HG03175 (cell line): ENCODE data around the gene WHRN.

ENCODE experiments used
- ATAC-seq: cut with Tn5 transposase; IDR thresholded peaks from one replicate; pipeline ENCODE4 v1.9.1; 2021; ENCODE audit warnings: mild to moderate bottlenecking, moderate library complexity; ENCODE audit not compliant: unreplicated experiment

WHRN gene

DNA sequence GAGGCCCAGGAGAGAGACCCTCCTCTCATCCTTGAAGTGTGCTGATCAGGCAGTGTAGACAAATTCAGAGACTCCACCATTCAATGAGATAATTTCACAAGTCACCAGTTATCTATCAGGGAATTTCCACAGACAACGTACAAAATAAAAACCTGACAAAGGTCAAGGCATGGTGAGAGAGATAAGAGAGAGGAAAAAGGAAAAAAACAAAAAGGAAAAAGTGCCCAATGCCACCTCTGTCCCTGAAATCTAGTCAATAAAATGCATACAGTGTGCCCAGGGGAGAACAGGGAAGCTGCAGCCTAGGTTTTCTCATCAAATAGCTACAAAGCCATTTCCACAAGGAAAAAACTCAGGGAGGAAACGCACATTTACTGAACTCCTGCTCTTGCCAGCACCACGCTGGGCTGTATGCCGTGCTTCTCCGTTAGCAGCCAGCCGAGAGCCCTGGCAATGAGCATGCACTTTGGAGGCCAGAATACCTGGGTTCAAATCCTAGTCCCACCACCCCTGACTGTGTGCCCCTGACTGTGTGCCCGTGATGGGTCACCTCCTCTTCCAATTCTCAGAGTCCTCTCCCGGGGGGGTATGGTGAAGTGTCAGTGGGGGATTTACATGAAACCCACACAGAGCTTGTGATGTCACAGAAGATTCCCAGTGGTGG lies 11.6 kb downstream of the WHRN start:
- no peak for ATAC-seq

DNA sequence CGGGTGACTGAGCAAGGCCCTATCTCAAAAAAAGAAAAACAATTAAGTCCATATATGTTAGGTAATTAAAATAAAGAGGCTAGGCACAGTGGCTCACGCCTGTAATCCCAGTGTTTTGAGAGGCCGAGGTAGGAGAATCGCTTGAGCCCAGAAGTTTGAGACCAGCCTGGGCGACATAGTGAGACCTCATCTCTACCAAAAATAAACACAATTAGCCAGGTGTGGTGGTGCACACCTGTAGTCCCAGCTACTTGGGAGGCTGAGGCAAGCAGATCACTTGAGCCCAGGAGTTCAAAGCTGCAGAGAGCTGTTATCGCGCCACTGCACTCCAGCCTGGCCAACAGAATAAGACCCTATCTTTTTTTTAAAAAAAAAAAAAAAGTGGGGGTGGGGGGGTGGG lies 12.3 kb downstream of the WHRN start:
- ATAC-seq = no peak

DNA sequence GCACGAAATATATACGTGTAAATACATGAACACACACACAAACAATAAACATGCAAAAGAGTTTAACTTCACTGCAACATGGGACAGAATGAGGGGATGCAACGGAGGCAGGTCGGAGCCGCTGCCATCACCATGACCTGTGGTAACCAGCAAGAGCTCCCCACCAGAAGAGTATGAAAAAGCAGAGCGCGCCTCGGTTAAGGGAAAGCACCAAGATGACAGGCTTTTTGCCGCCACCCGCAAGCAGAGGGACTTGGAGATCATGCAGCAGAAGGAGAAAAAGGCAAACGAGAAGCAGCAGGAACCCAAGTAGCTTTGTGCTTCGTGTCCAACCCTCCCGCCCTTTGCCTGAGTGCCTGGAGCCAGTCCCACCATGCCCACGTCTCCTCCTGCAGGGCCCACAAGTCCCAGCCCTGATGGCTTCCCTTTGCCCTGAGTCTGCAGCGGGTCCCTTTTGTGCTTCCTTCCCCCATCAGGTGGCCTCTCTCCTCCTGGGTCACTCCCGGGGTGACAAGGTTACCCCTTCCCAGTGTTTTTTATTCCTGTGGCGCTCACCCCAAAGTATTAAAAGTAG lies 13.8 kb downstream of the WHRN start:
- ATAC-seq = no peak

DNA sequence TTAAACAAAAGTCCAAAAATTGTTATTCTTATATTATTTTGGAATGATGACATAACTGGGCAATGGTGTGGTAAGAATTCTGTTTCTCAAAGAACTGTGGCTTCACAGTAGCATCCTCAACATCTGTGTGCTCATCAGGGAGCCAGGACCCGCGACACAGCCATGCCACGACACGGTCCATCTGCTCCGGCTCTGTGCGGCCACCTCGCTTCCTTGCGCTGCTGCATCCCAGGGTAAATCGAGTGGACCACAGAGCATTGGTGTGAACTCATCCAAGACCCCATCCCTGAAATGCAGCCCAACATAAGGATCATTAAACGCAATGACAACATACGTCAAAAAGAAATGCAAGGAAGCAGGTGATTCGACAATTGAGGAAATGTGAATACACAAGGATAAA lies 15.3 kb downstream of the WHRN start:
- no peak for ATAC-seq

DNA sequence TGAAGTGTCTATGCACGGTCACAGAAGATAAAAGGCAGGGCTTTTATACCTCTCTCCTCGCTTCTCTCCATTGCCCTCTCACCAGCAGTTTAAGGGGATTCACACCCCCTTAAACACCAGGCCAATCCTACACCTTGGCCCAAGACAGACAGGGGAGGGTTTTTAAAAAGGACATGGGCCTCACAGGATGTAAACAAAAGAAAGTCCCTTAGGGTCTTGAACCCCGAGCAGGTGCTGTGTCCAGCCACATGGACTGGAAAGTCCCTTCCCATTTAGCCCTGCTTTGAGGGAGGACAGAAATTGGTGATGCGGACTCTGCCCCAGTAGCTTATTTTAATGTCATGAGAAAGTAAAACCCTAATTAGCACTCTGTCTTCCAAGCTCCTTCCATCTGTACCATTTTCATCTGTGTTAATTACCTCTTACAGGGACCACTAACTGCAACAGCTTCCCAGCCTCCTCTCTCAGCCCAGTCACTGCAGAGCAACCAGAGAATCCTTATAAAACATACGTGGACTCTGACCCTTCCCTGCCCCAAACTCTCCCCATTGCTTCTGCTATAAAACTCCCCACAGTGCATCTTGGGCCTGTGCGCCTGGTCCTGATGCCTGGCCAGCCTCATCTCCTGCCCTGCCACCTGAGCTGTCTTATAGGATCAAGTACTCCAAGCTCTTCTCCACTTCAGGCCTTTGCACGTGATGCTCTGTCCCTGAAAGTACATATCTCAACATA lies 16.7 kb downstream of the WHRN start:
- ATAC-seq = no peak

DNA sequence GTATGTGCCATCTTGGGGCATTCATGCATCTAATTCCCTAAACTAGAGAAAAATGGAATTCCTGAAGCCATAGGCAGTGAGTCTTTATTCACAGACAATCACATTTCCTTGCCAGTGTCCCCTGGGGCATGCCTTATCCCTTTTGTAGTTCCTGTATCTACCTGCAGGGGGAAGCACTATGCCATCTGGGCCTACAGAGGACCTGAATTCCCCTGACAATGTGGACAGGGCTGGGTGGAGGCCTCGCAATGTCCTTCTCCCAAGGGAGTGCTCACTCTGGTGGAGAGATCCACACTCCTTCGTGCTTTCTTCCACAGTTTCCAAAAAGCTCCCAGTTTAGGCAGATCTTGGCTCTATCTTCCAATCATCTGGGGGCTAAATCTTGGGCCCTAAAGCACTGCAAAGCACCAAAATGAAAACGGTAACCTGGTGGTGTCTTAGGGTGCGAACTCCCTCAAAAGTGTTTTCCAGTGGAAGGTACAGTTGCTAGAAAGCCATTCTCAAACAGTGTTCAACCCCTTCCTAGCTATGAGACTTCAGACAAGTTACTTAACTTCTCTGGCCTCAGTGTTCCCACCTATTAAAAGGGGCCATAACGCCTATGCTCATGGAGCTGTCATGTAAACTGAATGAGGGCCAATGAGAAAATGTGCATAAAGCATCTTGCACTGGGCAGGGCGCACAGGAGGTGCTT lies 17.5 kb downstream of the WHRN start:
- ATAC-seq = peak; percentile 54

DNA sequence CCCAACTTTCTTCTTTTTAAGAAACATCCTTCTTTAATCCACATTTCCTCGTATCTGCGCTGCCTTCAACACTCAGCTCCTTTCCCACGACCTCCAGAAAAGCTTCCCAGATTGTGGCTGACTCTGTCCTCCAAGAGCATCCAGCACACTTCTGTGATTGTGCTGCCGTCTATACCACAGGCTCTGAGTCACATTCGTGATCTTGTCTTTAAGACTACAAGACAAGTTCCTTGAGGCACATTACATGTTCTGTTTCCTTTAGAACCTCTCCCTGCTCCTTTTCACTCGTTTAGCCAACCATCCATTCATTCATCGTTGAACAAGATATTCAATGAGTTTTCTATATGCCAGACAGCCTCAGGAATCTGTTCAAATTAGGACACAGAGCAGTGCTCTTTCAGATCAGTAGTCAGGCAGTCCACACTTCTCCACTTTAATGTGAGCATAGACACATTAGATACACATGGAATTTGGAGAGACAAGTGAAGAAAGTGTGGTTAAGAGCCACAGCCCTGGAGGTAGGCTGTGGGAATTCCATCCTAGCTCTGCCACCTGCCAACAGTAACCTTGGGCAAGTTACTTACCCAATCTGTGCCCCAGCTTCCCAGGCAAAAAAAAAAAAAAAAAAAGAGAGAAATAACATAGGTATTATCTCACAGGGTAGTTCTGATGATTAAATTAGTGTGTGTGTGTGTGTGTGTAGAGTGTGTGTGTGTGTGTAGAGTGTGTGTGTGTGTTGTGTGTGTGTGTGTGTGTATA lies 18.9 kb downstream of the WHRN start:
- ATAC-seq = no peak

DNA sequence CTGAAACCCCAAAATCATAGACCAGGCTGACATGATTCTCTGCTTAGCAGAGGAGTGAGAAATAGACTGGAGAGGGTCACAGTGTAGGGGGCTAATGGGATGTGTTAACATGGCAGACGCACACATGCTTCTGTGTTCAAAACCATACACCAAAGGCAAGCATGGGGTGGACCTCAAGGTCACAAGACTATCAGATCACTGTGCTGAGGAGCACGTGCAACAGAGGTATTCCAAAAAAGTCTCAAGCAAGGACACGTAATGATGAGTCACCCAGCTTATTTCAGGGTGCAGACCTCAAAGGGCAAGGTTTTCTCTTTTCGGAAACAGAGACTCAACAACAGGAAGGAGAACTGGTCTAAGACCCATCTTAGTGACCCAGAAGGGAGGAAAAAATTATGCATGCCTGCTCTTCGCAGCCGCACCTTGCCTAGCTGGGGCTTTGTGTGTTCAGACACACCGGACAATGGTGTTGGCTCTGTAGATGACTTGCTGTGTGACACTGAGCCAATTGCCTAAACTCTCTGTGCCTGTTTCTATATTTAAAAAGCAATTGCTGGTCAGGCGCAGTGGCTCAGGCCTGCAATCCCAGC lies 20.3 kb downstream of the WHRN start:
- peak; percentile 64 for ATAC-seq

DNA sequence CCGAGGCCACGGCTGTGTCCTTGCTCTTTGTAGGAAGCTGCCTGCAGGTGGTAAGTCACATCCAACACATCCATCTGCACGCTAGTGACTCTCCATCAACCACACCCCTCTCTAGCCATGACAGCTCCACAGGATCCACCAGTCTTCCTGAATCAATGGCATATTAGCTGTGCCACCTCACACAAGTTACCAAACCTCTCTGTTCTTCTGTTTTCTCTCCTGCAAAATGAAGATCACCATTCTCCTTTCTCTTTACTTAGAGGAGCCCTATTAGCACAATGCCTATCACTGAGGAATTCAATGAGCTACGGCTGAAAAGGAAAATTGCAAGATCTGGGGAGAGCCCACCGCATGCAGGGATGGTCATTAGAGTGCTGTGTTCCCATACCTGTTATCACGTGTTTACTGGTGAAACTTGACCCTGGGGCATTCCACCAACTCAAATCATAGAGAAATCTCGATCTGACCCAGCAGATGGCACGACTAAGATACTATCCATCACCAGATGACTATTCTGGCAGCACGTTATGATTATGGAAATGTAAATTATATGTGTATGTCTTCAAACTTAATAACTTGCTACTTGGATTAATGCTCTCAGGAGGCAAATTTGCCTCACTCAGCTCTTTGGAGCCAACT lies 20.9 kb downstream of the WHRN start:
- ATAC-seq = peak; percentile 14

DNA sequence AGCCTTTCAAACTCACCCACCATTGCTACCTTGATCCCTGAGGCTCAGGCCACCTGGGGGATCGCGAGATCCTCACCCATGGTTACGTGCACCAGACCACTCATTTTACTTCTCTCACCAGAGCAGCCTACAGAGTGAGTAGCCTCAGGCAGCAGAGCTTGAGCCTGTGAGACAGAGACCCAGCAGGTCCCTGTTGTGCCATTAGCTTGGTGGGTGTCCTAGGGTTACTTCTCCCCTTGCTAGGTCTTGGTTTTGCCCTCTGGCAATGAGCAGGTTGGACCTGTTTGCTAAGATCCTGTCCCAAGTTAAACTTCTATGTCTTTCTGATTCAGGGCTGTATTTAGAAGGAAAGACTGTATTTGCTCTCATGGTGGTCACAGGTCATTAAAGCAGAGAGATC lies 21.8 kb downstream of the WHRN start:
- no peak for ATAC-seq

DNA sequence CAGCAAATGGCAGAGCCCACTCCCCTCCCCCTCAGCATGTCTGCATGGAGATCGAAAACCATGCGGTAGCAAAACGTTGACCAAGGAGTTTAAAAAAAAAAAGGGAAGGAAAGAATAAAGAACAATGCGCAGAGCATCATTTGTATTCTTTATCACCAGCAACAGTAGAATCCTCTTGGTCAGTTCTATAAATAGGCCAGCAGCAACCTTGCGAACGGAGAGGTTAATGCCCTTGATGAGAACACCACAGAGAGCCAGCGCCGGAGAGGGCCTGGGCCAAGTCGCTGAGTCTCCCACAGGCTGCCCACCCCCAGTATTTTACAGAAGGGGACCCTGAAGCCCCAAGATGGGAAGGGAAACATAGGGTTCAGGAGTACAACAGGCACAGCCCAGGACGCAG lies 22.7 kb downstream of the WHRN start:
- ATAC-seq = no peak

DNA sequence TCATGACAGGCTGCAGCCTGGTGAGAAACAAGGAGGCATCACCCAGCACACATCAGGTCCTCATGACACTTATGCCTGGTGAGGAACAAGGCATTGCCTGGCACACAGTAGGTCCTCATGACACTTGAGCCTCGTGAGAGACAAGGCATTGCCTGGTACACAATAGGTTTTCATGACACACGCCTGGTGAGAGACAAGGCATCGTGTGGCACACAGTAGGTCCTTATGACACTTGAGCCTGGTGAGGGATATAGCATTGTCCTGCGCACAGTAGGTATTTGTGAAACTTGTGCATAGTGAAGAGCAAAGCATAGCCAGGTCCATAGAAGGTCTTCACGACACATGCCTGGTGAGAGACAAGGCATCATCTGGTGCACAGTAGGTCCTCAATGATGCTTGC lies 23.5 kb downstream of the WHRN start:
- ATAC-seq = no peak

DNA sequence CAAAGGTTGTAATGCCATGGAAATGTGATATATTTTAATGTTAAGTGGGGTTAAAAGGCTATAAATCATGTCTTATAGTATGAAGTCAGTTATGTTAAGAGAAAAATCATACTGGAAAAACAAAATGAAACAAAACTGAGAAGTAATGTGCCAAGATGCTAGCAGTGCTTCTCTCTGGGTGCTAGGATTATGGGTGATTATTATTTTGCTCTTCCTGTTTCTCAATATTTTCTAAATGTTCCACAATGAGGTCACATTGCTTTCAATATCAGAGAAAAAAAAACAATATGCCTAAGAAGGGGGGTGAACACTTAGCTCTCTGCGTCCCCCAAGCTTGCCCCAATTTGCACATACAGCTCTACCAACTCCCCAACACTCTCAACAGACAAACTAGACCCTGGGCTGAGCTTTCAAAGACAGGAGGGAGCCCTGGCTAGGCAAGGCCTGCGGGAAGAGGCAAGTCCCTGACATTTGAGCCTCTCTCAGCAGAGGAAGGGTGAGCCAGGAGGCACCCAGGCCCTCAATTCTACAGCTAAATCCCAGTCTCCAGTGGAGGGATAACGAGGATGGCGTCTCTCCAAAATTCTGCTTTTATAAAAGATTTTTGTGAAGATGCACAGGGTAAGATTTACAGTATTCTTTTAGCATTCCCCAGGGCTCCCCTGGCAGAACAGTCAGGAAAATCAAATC lies 24.4 kb downstream of the WHRN start:
- no peak for ATAC-seq

DNA sequence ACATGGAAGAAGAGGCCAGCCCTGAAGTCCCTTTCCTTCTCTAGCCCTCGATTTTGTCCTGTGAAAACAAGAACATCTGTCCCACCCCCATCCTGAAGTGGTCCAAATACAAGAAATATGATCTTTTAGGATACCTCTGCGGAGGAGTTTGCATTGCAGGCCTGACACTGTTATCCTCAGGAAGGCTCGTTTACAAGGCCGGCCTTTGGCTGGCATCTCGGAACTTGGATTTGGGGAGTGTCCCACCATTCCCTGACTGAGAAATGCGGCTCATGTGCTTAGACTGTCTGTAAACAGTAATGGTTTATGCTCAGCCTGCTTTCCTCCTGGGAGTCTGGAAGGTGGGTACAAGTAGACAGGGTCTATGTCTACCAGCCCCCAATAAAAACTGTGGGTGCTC lies 26.4 kb downstream of the WHRN start:
- no peak for ATAC-seq

DNA sequence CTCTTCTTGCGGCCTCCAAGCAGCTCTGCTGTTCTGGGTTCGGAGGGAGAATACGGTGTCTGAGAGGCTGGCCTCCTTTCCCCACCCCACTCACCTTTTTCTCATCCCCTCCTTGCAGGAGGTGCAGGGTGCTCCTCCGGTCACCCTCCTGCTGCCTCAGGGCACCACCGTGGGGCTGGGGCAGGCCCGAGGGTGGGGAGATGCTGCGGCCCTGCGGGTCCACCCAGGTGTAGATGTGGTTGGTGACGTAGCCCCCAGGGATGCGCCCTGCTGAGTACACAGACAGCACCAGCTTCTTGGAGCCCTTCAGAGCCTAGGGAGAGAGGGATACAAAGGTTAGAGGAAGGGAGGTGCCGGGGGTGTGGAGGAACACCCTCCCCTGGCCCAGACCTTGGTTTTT lies 26.8 kb downstream of the WHRN start:
- ATAC-seq = no peak

DNA sequence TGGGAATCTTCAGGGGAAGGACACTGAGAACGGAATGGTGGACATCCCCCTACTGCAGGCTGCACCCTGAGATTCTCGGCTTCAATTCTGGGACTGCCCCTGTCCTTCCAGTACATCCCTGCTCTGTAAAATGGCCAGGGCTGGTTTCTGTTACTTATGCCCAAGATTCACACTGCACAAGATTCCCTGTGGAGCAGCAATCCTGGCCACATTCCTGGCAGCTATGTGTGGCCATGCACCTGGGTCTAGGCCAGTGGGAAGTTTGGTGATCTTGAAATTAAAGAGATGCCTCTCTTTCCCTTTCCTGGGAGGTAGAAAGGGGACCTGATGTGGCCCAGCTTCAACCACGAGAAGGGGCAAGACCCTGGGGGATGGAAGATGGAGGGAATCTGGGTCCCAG lies 27.6 kb downstream of the WHRN start:
- ATAC-seq = no peak

DNA sequence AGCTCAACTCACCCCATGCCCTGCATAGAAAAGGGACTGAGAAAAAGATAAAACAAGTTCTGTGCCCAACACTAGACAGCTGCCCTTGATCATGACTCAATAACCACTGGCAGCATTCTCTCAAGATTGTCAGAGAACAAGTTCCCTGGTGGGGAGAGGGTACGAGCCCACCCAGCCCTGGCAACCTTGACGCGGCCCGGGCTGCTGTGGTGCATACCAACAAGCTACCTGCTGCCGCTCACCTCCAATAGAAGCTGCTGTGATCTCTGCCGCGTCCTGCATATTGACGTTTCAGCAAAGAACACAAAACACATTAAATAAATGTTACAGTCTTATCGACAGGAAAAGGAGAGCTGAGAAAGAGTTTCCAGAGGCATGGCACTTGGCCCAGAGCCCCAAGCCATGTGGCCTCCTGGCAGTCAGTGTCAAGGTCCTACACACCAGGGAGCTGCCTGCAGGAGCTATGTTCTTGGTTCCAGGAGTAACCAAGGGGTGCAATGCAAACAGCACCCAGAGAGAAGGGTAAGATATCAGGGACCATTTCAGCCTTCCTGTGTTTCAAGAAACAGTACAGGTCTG lies 28.3 kb downstream of the WHRN start:
- ATAC-seq = no peak

DNA sequence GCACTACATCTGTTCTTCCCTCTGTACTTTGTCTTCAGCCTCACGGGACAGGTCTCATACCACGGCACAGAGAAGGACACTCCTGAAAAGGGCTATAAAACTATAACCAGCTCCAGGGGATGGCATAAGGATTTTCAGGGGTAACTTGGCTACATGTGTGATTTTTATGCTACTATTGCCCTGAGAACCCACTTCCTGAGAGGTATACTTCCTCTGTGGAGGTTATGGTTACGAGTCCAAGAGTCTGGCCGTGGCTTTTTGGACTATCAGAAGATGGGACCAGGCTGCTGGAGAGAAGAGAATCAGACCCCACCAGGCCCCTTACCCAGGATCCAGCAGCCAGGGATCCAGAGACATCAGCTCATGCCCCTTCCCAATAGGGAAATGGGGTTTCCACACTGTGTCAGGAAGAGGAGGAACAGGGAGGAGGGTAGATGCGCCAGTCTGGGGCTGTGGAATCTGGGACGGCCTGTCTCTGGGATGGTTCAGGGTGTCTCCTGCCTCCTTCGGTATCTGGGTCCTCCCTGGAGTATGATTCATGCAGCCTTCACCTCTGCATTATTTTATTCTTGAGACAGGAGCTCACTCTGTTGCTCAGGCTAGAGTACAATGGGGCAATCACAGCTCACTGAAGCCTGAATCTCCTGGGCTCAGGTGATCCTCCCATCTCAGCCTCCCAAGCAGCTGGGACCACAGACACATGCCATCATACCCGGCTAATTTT lies 29.7 kb downstream of the WHRN start:
- ATAC-seq = no peak

DNA sequence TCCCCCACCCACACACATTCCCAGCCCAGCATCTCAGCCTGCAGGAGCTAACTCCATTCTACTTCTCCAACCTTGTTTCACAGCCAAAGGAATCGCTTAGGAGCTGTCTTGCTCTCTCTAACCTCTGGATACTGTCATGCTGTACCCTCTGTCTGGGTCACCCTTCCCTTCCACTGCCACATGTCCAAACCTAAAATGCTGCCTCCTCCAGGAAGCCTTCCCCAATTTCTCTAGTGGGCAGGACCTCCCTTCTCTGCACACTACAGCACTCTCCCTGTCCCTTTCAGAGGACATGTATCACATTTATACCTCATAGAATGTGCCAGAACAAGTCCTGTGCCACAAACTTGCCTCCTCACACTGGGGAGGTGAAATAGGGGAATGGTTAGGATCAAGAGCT lies 30.8 kb downstream of the WHRN start:
- ATAC-seq = no peak
